ENCODE data around the gene GFAP. TPM values are rescaled to one million over a fixed set of nuclear protein-coding genes. Genes with fewer than 3 reads are reported as not detected.
"Not testable (repeated sequence)": the region's sequence is repeated elsewhere in the genome, so short reads cannot be mapped to it uniquely, and the experiment has no call there.

The GFAP gene
- total RNA-seq, 2 experiments from 2014 or later, result not detected

- ChIA-PET POLR2A (interaction anchor here (0.9 kb wide), 1 partner anchor 114 kb away, joined by 3 read pairs; no protein-coding TSS in a partner anchor), CTCF (interaction anchor here (1.1 to 2.0 kb wide), 2 partner anchors 25 to 74 kb away, joined by 3 to 5 read pairs; no protein-coding TSS in a partner anchor)
- not testable (repeated sequence) for H3K9me3 Mint-ChIP-seq (ENCODE audit: insufficient read depth); DNase-seq; H3K27ac Mint-ChIP-seq; ATAC-seq; H3K27me3 Mint-ChIP-seq (ENCODE audit: low read depth)
- Mint-ChIP-seq H3K4me3 (peak overlapping the region; percentile 96), H3K4me1 (ENCODE audit: low read depth) (peaks cover 60% of the 10 kb centered on the region), H3K36me3 (ENCODE audit: low read depth) (peaks cover 49% of the 10 kb centered on the region)
These were observed 30.4 kb upstream of the GFAP start for GRCh38 chr17:44945652-44946051.

GRCh38 chr17:44942456-44942855, 27.2 kb upstream of the GFAP start:
- Mint-ChIP-seq H3K27me3 (ENCODE audit: low read depth) (no peaks in the 10 kb centered on the region), H3K9me3 (ENCODE audit: insufficient read depth) (no peaks in the 10 kb centered on the region), H3K4me1 (ENCODE audit: low read depth) (peaks cover 57% of the 10 kb centered on the region), H3K27ac (peak overlapping the region; percentile 64), H3K4me3 (no peak overlapping the region), H3K36me3 (ENCODE audit: low read depth) (peaks cover 70% of the 10 kb centered on the region)
- ChIA-PET POLR2A (interaction anchor here (0.6 kb wide), 1 partner anchor 82 kb away, joined by 3 read pairs; no protein-coding TSS in a partner anchor), CTCF (interaction anchor here (1.1 to 1.6 kb wide), 3 partner anchors 23 to 157 kb away, joined by 3 to 5 read pairs (median 4); no protein-coding TSS in a partner anchor)
- ATAC-seq (no peak), DNase-seq (no peak)

GRCh38 chr17:44941712-44942331, 26.5 kb upstream of the GFAP start:
- Mint-ChIP-seq H3K27me3 (ENCODE audit: low read depth) (no peaks in the 10 kb centered on the region), H3K4me1 (ENCODE audit: low read depth) (peaks cover 57% of the 10 kb centered on the region), H3K9me3 (ENCODE audit: insufficient read depth) (no peaks in the 10 kb centered on the region), H3K27ac (peak overlapping the region; percentile 64), H3K36me3 (ENCODE audit: low read depth) (peaks cover 69% of the 10 kb centered on the region), H3K4me3 (no peak overlapping the region)
- CTCF ChIA-PET, result interaction anchor here (1.1 to 1.6 kb wide), 3 partner anchors 23 to 158 kb away, joined by 3 to 5 read pairs (median 4); no protein-coding TSS in a partner anchor
- peak; percentile 53 for ATAC-seq
- POLR2A ChIA-PET, result interaction anchor here (0.6 kb wide), 1 partner anchor 83 kb away, joined by 3 read pairs; no protein-coding TSS in a partner anchor
- no peak for DNase-seq

GRCh38 chr17:44940768-44941167, 25.5 kb upstream of the GFAP start:
- H3K4me1 Mint-ChIP-seq (ENCODE audit: low read depth), result peaks cover 50% of the 10 kb centered on the region
- no peaks in the 10 kb centered on the region for H3K27me3 Mint-ChIP-seq (ENCODE audit: low read depth)
- POLR2A ChIA-PET, result no interaction called here
- no peaks in the 10 kb centered on the region for H3K9me3 Mint-ChIP-seq (ENCODE audit: insufficient read depth)
- peaks cover 65% of the 10 kb centered on the region for H3K36me3 Mint-ChIP-seq (ENCODE audit: low read depth)
- DNase-seq, result no peak
- CTCF ChIA-PET, result interaction anchor here (2.0 to 2.4 kb wide), 2 partner anchors 10 to 79 kb away, joined by 5 read pairs; no protein-coding TSS in a partner anchor
- no peak overlapping the region for H3K4me3 Mint-ChIP-seq
- H3K27ac Mint-ChIP-seq, result no peak overlapping the region
- no peak for ATAC-seq

- H3K9me3 Mint-ChIP-seq (ENCODE audit: insufficient read depth), result no peaks in the 10 kb centered on the region
- ATAC-seq (no peak), DNase-seq (no peak)
- ChIA-PET POLR2A (interaction anchor here (0.7 kb wide), 1 partner anchor 251 kb away, joined by 4 read pairs; the partner anchor contains the start of gene CCDC43), CTCF (interaction anchor here (2.0 to 2.4 kb wide), 2 partner anchors 11 to 79 kb away, joined by 5 read pairs; no protein-coding TSS in a partner anchor)
- H3K27me3 Mint-ChIP-seq (ENCODE audit: low read depth), result no peaks in the 10 kb centered on the region
- peaks cover 48% of the 10 kb centered on the region for H3K4me1 Mint-ChIP-seq (ENCODE audit: low read depth)
- H3K36me3 Mint-ChIP-seq (ENCODE audit: low read depth), result peaks cover 68% of the 10 kb centered on the region
- H3K4me3 Mint-ChIP-seq, result no peak overlapping the region
- H3K27ac Mint-ChIP-seq, result no peak overlapping the region
These were observed 25.0 kb upstream of the GFAP start for GRCh38 chr17:44940317-44940716.

GRCh38 chr17:44935116-44935515, 19.8 kb upstream of the GFAP start:
- DNase-seq, result no peak
- ChIA-PET POLR2A (no interaction called here), CTCF (interaction anchor here (1.0 to 1.2 kb wide), 2 partner anchors 15 to 36 kb away, joined by 3 to 4 read pairs; no protein-coding TSS in a partner anchor)
- Mint-ChIP-seq H3K9me3 (ENCODE audit: insufficient read depth) (no peaks in the 10 kb centered on the region), H3K36me3 (ENCODE audit: low read depth) (peaks cover 67% of the 10 kb centered on the region), H3K27ac (no peak overlapping the region), H3K4me1 (ENCODE audit: low read depth) (peaks cover 5% of the 10 kb centered on the region), H3K27me3 (ENCODE audit: low read depth) (no peaks in the 10 kb centered on the region), H3K4me3 (no peak overlapping the region)
- no peak for ATAC-seq

- no peaks in the 10 kb centered on the region for H3K27me3 Mint-ChIP-seq (ENCODE audit: low read depth)
- DNase-seq (no peak), ATAC-seq (no peak)
- peaks cover 2% of the 10 kb centered on the region for H3K4me1 Mint-ChIP-seq (ENCODE audit: low read depth)
- no peak overlapping the region for H3K27ac Mint-ChIP-seq
- H3K9me3 Mint-ChIP-seq (ENCODE audit: insufficient read depth), result no peaks in the 10 kb centered on the region
- POLR2A ChIA-PET, result no interaction called here
- H3K36me3 Mint-ChIP-seq (ENCODE audit: low read depth), result peaks cover 66% of the 10 kb centered on the region
- CTCF ChIA-PET, result interaction anchor here (1.0 to 1.2 kb wide), 2 partner anchors 14 to 36 kb away, joined by 3 to 4 read pairs; no protein-coding TSS in a partner anchor
- H3K4me3 Mint-ChIP-seq, result no peak overlapping the region
These were observed 19.4 kb upstream of the GFAP start for GRCh38 chr17:44934745-44935105.

GRCh38 chr17:44933824-44934744, 18.8 kb upstream of the GFAP start:
- CTCF ChIA-PET, result no interaction called here
- Mint-ChIP-seq H3K4me1 (ENCODE audit: low read depth) (peaks cover 2% of the 10 kb centered on the region), H3K9me3 (ENCODE audit: insufficient read depth) (no peaks in the 10 kb centered on the region), H3K27me3 (ENCODE audit: low read depth) (no peaks in the 10 kb centered on the region), H3K36me3 (ENCODE audit: low read depth) (peaks cover 70% of the 10 kb centered on the region), H3K27ac (no peak overlapping the region), H3K4me3 (no peak overlapping the region)
- POLR2A ChIA-PET, result no interaction called here
- DNase-seq, result no peak
- no peak for ATAC-seq

GRCh38 chr17:44932787-44933097, 17.4 kb upstream of the GFAP start:
- Mint-ChIP-seq H3K9me3 (ENCODE audit: insufficient read depth) (no peaks in the 10 kb centered on the region), H3K36me3 (ENCODE audit: low read depth) (peaks cover 72% of the 10 kb centered on the region), H3K4me1 (ENCODE audit: low read depth) (no peaks in the 10 kb centered on the region), H3K27me3 (ENCODE audit: low read depth) (no peaks in the 10 kb centered on the region), H3K4me3 (no peak overlapping the region), H3K27ac (no peak overlapping the region)
- ATAC-seq (no peak), DNase-seq (no peak)
- POLR2A ChIA-PET, result interaction anchor here (0.9 kb wide), 1 partner anchor 10 kb away, joined by 3 read pairs; no protein-coding TSS in a partner anchor
- CTCF ChIA-PET, result interaction anchor here (0.9 kb wide), 2 partner anchors 13 to 89 kb away, joined by 3 read pairs; no protein-coding TSS in a partner anchor

- Mint-ChIP-seq H3K9me3 (ENCODE audit: insufficient read depth) (no peaks in the 10 kb centered on the region), H3K27ac (no peak overlapping the region), H3K4me1 (ENCODE audit: low read depth) (no peaks in the 10 kb centered on the region), H3K27me3 (ENCODE audit: low read depth) (no peaks in the 10 kb centered on the region), H3K36me3 (ENCODE audit: low read depth) (peaks cover 74% of the 10 kb centered on the region), H3K4me3 (no peak overlapping the region)
- CTCF ChIA-PET, result interaction anchor here (0.9 kb wide), 2 partner anchors 12 to 89 kb away, joined by 3 read pairs; no protein-coding TSS in a partner anchor
- DNase-seq (no peak), ATAC-seq (no peak)
- POLR2A ChIA-PET, result interaction anchor here (0.8 to 0.9 kb wide), 2 partner anchors 9 to 62 kb away, joined by 3 to 5 read pairs; no protein-coding TSS in a partner anchor
These were observed 16.9 kb upstream of the GFAP start for GRCh38 chr17:44932096-44932786.

- no peak overlapping the region for H3K27ac Mint-ChIP-seq
- ChIA-PET CTCF (interaction anchor here (1.1 to 1.6 kb wide), 2 partner anchors 11 to 156 kb away, joined by 3 to 5 read pairs; no protein-coding TSS in a partner anchor), POLR2A (interaction anchor here (0.8 to 1.2 kb wide), 2 partner anchors 11 to 63 kb away, joined by 3 to 5 read pairs; no protein-coding TSS in a partner anchor)
- H3K27me3 Mint-ChIP-seq (ENCODE audit: low read depth), result no peaks in the 10 kb centered on the region
- ATAC-seq, result no peak
- no peaks in the 10 kb centered on the region for H3K4me1 Mint-ChIP-seq (ENCODE audit: low read depth)
- DNase-seq, result no peak
- peaks cover 77% of the 10 kb centered on the region for H3K36me3 Mint-ChIP-seq (ENCODE audit: low read depth)
- H3K4me3 Mint-ChIP-seq, result no peak overlapping the region
- no peaks in the 10 kb centered on the region for H3K9me3 Mint-ChIP-seq (ENCODE audit: insufficient read depth)
These were observed 16.1 kb upstream of the GFAP start for GRCh38 chr17:44931376-44931775.

Measured in activated CD8-positive, alpha-beta T cell treated with anti-CD3 and anti-CD28 coated beads, Interleukin-2, amount 10 ng/mL, durations not matched to agents 7 days and 5 days (primary cell).